ENCODE measurements around the gene PDE4B.

PDE4B gene

DNA sequence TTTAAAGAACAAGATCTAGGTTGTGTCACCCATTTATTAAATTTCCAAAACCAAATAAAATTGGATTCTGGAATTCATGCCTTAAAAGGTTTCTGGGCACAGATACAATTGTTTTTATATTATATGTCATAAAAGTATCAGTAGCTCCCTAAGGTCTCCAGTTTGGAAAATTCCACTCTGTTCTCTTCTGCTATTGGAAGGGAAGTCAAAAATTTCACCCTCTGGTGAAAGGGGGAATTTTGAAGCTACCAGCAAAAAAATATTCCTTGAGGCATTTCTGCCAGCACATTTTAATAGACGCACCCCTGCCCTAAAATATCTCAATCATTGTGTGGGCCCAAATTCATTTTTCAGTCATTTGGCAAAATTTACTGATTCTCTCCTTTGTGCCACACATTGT is 455.6 kb downstream of the PDE4B start:
- H3K27me3 ChIP-seq (ENCODE audit: insufficient read depth, low read length), result no peaks in the 10 kb centered on the region
- no peaks in the 10 kb centered on the region for H4K20me1 ChIP-seq (ENCODE audit: insufficient read depth, low read length)
- H3K9me2 ChIP-seq (ENCODE audit: low read depth, low read length), result no peaks in the 10 kb centered on the region
- no peak overlapping the region for H3K4me3 ChIP-seq (ENCODE audit: low read depth, low read length, poor library complexity, severe bottlenecking)
- TF ChIP-seq CTCF (IDR thresholded peaks at IDR 0.05; ENCODE audit: low read length) (no peak), EZH2 (IDR thresholded peaks at IDR 0.05; ENCODE audit: borderline replicate concordance, low read length) (no peak)
- H3K79me2 ChIP-seq (ENCODE audit: insufficient read depth, low read length), result no peaks in the 10 kb centered on the region
- no peak overlapping the region for H3K4me2 ChIP-seq (ENCODE audit: low read length)
- no peak overlapping the region for H2AFZ ChIP-seq (ENCODE audit: low read length)
- H3K9me3 ChIP-seq (ENCODE audit: low read length), result no peaks in the 10 kb centered on the region
- H3K9ac ChIP-seq (ENCODE audit: low read length), result no peak overlapping the region
- H3F3A ChIP-seq (ENCODE audit: insufficient read depth, low read length), result no peaks in the 10 kb centered on the region
- H3K4me1 ChIP-seq (ENCODE audit: insufficient read depth, low read length, severe bottlenecking), result peaks cover 44% of the 10 kb centered on the region
- no peaks in the 10 kb centered on the region for H3K36me3 ChIP-seq (ENCODE audit: insufficient read depth, low read length)
- H3K27ac ChIP-seq (ENCODE audit: low read depth, low read length, poor library complexity, severe bottlenecking), result no peak overlapping the region

- TF ChIP-seq CTCF (IDR thresholded peaks at IDR 0.05; ENCODE audit: low read length) (no peak), EZH2 (IDR thresholded peaks at IDR 0.05; ENCODE audit: borderline replicate concordance, low read length) (no peak)
- Histone ChIP-seq H3K27ac (ENCODE audit: low read depth, low read length, poor library complexity, severe bottlenecking) (no peak overlapping the region), H3K27me3 (ENCODE audit: insufficient read depth, low read length) (no peaks in the 10 kb centered on the region), H3K9ac (ENCODE audit: low read length) (no peak overlapping the region), H3K79me2 (ENCODE audit: insufficient read depth, low read length) (no peaks in the 10 kb centered on the region), H3F3A (ENCODE audit: insufficient read depth, low read length) (no peaks in the 10 kb centered on the region), H3K9me2 (ENCODE audit: low read depth, low read length) (no peaks in the 10 kb centered on the region), H3K4me1 (ENCODE audit: insufficient read depth, low read length, severe bottlenecking) (peaks cover 39% of the 10 kb centered on the region), H4K20me1 (ENCODE audit: insufficient read depth, low read length) (no peaks in the 10 kb centered on the region), H2AFZ (ENCODE audit: low read length) (no peak overlapping the region), H3K36me3 (ENCODE audit: insufficient read depth, low read length) (no peaks in the 10 kb centered on the region), H3K4me3 (ENCODE audit: low read depth, low read length, poor library complexity, severe bottlenecking) (no peak overlapping the region), H3K9me3 (ENCODE audit: low read length) (no peaks in the 10 kb centered on the region), H3K4me2 (ENCODE audit: low read length) (no peak overlapping the region)
These were observed 456.1 kb downstream of the PDE4B start for GRCh38 chr1:66248746-66249145.

DNA sequence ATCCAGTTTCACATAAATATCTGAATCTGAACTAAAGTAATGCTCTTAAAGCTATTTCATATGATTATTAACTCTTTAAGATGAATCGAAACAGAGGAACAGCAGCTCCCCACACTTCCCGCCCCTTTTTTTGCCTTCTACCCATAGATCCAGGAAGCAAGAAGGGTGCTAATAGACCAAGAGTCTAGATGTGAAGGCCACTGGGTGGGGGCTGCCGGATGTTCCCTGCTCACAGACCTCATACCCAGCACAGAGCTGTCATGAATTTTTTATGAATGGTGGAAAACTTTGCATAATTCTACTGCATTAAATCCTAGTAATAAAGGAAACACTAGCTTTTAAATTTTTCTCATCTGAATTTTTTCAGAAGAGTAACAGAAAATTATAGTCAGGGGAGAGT is 457.4 kb downstream of the PDE4B start:
- TF ChIP-seq EZH2 (IDR thresholded peaks at IDR 0.05; ENCODE audit: borderline replicate concordance, low read length) (no peak), CTCF (IDR thresholded peaks at IDR 0.05; ENCODE audit: low read length) (no peak)
- H4K20me1 ChIP-seq (ENCODE audit: insufficient read depth, low read length), result no peaks in the 10 kb centered on the region
- H3K4me1 ChIP-seq (ENCODE audit: insufficient read depth, low read length, severe bottlenecking), result peaks cover 29% of the 10 kb centered on the region
- no peak overlapping the region for H3K4me2 ChIP-seq (ENCODE audit: low read length)
- H3K36me3 ChIP-seq (ENCODE audit: insufficient read depth, low read length), result no peaks in the 10 kb centered on the region
- H3K4me3 ChIP-seq (ENCODE audit: low read depth, low read length, poor library complexity, severe bottlenecking), result no peak overlapping the region
- H3K9me2 ChIP-seq (ENCODE audit: low read depth, low read length), result no peaks in the 10 kb centered on the region
- no peak overlapping the region for H3K27ac ChIP-seq (ENCODE audit: low read depth, low read length, poor library complexity, severe bottlenecking)
- no peaks in the 10 kb centered on the region for H3K79me2 ChIP-seq (ENCODE audit: insufficient read depth, low read length)
- H3F3A ChIP-seq (ENCODE audit: insufficient read depth, low read length), result no peaks in the 10 kb centered on the region
- H3K27me3 ChIP-seq (ENCODE audit: insufficient read depth, low read length), result no peaks in the 10 kb centered on the region
- H3K9me3 ChIP-seq (ENCODE audit: low read length), result no peaks in the 10 kb centered on the region
- H3K9ac ChIP-seq (ENCODE audit: low read length), result no peak overlapping the region
- no peak overlapping the region for H2AFZ ChIP-seq (ENCODE audit: low read length)
